K562 (cell line): Measurements from ENCODE around the gene ACBD6. TPM values are rescaled to one million over a fixed set of nuclear protein-coding genes. Genes with fewer than 3 reads are reported as not detected.

Experiments
- CC2D1A ChIP-seq: fragments of 450-650 bp; IDR thresholded peaks from 2 replicates; pipeline ENCODE4 v1.6.1; 2017; ENCODE audit warnings: mild to moderate bottlenecking
- E2F3 ChIP-seq: fragments of 250-450 bp; sonication (Bioruptor Pico); IDR thresholded peaks from 2 replicates; pipeline ENCODE4 v1.4.0; 2020; ENCODE audit warnings: mild to moderate bottlenecking
- KDM1A ChIP-seq, 2 experiments: fragments of 450-650 bp; IDR thresholded peaks; 2 replicates each; pipeline ENCODE4 v1.6.1; 2016; ENCODE audit warnings: mild to moderate bottlenecking in 2 of 2
- MITF ChIP-seq: IDR thresholded peaks from 2 replicates; pipeline ENCODE4 v1.6.1; 2014; ENCODE audit warnings: antibody characterized with exemption
- NBN ChIP-seq: fragments of 450-650 bp; IDR thresholded peaks from 2 replicates; pipeline ENCODE4 v1.6.1; 2016; ENCODE audit warnings: low read depth, mild to moderate bottlenecking
- PHF21A ChIP-seq: fragments of 450-650 bp; IDR thresholded peaks from 2 replicates; pipeline ENCODE4 v1.6.1; 2017; ENCODE audit warnings: low read depth, borderline replicate concordance
- RBFOX2 ChIP-seq: fragments of 200-400 bp; formaldehyde crosslinking; IDR thresholded peaks from 2 replicates; pipeline ENCODE4 v1.6.1; 2017; ENCODE audit warnings: low read depth, mild to moderate bottlenecking, low read length, moderate library complexity
- SMAD4 ChIP-seq: fragments of 250-450 bp; sonication (Bioruptor Pico); conservative IDR thresholded peaks from 2 replicates; pipeline ENCODE4 v1.8.0; 2021; ENCODE audit warnings: inconsistent platforms, mild to moderate bottlenecking, moderate library complexity
- SOX6 ChIP-seq: fragments of 450-650 bp; IDR thresholded peaks from 2 replicates; pipeline ENCODE4 v1.6.1; 2014; ENCODE audit warnings: mild to moderate bottlenecking
- TRIM28 ChIP-seq: fragments of 450-650 bp; IDR thresholded peaks from 2 replicates; pipeline ENCODE4 v1.6.1; 2017
- VEZF1 ChIP-seq: fragments of 200-800 bp; sonication (Bioruptor generic); IDR thresholded peaks from 2 replicates; pipeline ENCODE4 v1.6.1; 2017; ENCODE audit warnings: missing genetic modification characterization, missing compliant biosample characterization
- ZNF740 ChIP-seq, 3 experiments: fragments of 200-800 bp in 1 of 3; sonication (Bioruptor generic) in 1 of 3; sonication (generic) in 1 of 3; formaldehyde crosslinking in 1 of 3; IDR thresholded peaks; 2 replicates each; pipeline versions ENCODE4 v1.6.1 to v1.8.0; 2016 to 2022; ENCODE audit warnings: mild to moderate bottlenecking in 2 of 3, missing compliant biosample characterization in 2 of 3, missing genetic modification characterization in 2 of 3, missing genetic modification reagents in 1 of 3
- polyA plus RNA-seq, 8 experiments: library from polyadenylated mRNA; depleted of rRNA in 4 of 8; stranded (reverse) in 5 of 8; unstranded in 3 of 8; fragments of >200 nt; fragmentation: Nextera tagmentation in 2 of 8; fragmentation: Illumina TruSeq in 1 of 8; extraction: Ambion mirVana in 2 of 8; extraction: Trizol in 1 of 8; gene quantifications; 2 replicates each; pipeline versions ENCODE4 v1.2.1 to v1.2.3, GENCODE V29; 2011 to 2014; ENCODE audit warnings: inconsistent platforms in 1 of 8, missing spikeins in 1 of 8
- total RNA-seq, 7 experiments: library from RNA; depleted of rRNA in 6 of 7; stranded (reverse); fragments of >200 nt in 6 of 7; fragmentation: Illumina TruSeq in 2 of 7; extraction: Trizol in 2 of 7; gene quantifications; 2 replicates each; pipeline versions ENCODE4 v1.2.1 to v1.2.3, GENCODE V29; 2011 to 2021; ENCODE audit warnings: low replicate concordance in 1 of 7
- TF ChIP-seq, protein P1 (sequence below): fragments of 250-450 bp; sonication (Bioruptor Pico); IDR thresholded peaks from 2 replicates; pipeline ENCODE4 v1.4.0; 2020; ENCODE audit warnings: mild to moderate bottlenecking
- TF ChIP-seq, protein P2 (sequence below): fragments of 250-450 bp; sonication (Bioruptor Pico); IDR thresholded peaks from 2 replicates; pipeline ENCODE4 v1.8.0; 2021; ENCODE audit warnings: mild to moderate bottlenecking, moderate library complexity
- TF ChIP-seq, protein P3 (sequence below): fragments of 450-650 bp; formaldehyde crosslinking; conservative IDR thresholded peaks from 2 replicates; pipeline ENCODE4 v1.4.0; 2022; ENCODE audit warnings: mild to moderate bottlenecking, missing genetic modification characterization
- TF ChIP-seq, protein P4 (sequence below), 2 experiments: fragments of 450-650 bp in 1 of 2; sonication (generic) in 1 of 2; formaldehyde crosslinking in 1 of 2; IDR thresholded peaks in 1 of 2; conservative IDR thresholded peaks in 1 of 2; 2 replicates each; pipeline versions ENCODE4 v1.6.1 to v1.8.1; 2016 to 2023; ENCODE audit warnings: mild to moderate bottlenecking in 2 of 2, moderate library complexity in 2 of 2, inconsistent platforms in 1 of 2, missing genetic modification reagents in 1 of 2

ACBD6 gene
- total and polyA plus RNA-seq, 9 of the 15 experiments (the other 6 are each of a cell fraction or from before 2014, with no cell fraction given) = 16.9 to 107 (median 77.7) TPM

DNA sequence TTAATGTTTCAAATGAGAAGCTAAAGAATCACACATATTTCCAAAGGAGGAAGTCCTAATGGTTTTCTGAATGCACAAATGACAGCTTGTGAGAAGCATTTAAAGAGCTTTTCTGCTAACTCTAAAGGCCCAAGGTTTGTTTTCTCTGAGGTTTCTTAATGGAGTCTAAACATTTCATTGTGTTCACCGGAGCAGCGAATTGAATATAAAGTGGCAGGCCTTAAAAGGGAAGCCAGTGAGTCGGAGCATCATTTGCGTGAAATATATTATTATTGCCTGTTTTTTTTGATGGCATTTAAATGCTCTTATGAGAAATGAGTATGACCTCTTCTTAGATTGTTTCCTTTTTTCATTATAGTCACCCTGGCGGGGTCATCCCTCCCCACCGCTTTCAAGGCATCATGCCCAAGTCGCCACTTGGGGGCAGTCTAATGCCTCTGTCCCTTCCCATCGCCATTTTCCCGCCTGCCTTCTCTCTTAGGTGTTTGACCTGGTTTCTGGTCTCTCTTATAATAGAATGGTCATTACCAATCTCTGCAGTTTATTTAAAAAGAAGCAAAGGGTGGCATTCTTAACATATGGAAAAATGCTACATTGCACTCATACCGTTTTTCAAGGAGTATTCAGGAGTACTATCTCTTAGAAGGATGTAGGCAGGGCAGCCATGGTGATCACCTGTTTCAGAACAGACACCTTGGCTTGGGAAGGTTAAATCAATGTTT lies 31.1 kb upstream of the ACBD6 start (continued):
- TF ChIP-seq ZNF740 (CRISPR knock-in tag; IDR thresholded peaks at IDR 0.05) (no peak), ZNF740 (tag; IDR thresholded peaks at IDR 0.05) (peak in 1 of 2 experiments; percentile 58; a peak in 1 of 4 replicates), PHF21A (peak; percentile 68; the same call in 1 of the 2 replicates), CC2D1A (peak; percentile 94), SOX6 (0 out of 2 replicates have a peak, but pooled peaks have one; percentile 34), NBN (peak; percentile 42; the same call in 1 of the 2 replicates), MITF (no peak), E2F3 (peak; percentile 69; the same call in 1 of the 2 replicates), SMAD4 (CRISPR knock-in tag) (0 out of 2 replicates have a peak, but pooled peaks have one; percentile 23), RBFOX2 (no peak), TRIM28 (no peak), KDM1A (IDR thresholded peaks at IDR 0.05) (0 out of 4 replicates have a peak, but pooled peaks of 1 of the 2 experiments have one; percentile 39), VEZF1 (CRISPR knock-in tag) (peak; percentile 78)
- TF ChIP-seq, protein P1, sequence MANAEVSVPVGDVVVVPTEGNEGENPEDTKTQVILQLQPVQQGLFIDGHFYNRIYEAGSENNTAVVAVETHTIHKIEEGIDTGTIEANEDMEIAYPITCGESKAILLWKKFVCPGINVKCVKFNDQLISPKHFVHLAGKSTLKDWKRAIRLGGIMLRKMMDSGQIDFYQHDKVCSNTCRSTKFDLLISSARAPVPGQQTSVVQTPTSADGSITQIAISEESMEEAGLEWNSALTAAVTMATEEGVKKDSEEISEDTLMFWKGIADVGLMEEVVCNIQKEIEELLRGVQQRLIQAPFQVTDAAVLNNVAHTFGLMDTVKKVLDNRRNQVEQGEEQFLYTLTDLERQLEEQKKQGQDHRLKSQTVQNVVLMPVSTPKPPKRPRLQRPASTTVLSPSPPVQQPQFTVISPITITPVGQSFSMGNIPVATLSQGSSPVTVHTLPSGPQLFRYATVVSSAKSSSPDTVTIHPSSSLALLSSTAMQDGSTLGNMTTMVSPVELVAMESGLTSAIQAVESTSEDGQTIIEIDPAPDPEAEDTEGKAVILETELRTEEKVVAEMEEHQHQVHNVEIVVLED (CRISPR knock-in tag) = 0 out of 2 replicates have a peak, but pooled peaks have one; percentile 19
- TF ChIP-seq, protein P2, sequence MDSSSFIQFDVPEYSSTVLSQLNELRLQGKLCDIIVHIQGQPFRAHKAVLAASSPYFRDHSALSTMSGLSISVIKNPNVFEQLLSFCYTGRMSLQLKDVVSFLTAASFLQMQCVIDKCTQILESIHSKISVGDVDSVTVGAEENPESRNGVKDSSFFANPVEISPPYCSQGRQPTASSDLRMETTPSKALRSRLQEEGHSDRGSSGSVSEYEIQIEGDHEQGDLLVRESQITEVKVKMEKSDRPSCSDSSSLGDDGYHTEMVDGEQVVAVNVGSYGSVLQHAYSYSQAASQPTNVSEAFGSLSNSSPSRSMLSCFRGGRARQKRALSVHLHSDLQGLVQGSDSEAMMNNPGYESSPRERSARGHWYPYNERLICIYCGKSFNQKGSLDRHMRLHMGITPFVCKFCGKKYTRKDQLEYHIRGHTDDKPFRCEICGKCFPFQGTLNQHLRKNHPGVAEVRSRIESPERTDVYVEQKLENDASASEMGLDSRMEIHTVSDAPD (CRISPR knock-in tag) = no peak
- TF ChIP-seq, protein P3, sequence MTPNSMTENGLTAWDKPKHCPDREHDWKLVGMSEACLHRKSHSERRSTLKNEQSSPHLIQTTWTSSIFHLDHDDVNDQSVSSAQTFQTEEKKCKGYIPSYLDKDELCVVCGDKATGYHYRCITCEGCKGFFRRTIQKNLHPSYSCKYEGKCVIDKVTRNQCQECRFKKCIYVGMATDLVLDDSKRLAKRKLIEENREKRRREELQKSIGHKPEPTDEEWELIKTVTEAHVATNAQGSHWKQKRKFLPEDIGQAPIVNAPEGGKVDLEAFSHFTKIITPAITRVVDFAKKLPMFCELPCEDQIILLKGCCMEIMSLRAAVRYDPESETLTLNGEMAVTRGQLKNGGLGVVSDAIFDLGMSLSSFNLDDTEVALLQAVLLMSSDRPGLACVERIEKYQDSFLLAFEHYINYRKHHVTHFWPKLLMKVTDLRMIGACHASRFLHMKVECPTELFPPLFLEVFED (CRISPR knock-in tag) = peak; percentile 67; the same call in 1 of the 2 replicates
- TF ChIP-seq, protein P4, sequence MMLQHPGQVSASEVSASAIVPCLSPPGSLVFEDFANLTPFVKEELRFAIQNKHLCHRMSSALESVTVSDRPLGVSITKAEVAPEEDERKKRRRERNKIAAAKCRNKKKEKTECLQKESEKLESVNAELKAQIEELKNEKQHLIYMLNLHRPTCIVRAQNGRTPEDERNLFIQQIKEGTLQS (IDR thresholded peaks at IDR 0.05) = no peak
- TF ChIP-seq, protein P4 (CRISPR knock-in tag; conservative IDR thresholded peaks at IDR 0.05) = 0 out of 2 replicates have a peak, but pooled peaks have one; percentile 38
